A172 (cell line): Measurements from ENCODE around the gene CANT1. TPM values are rescaled to one million over a fixed set of nuclear protein-coding genes. Genes with fewer than 3 reads are reported as not detected.

Experiments used
- DNase-seq: peaks from one replicate; pipeline ENCODE4 v3.0.0-alpha.2; 2015; ENCODE audit warnings: low spot score
- total RNA-seq: library from RNA; depleted of rRNA; stranded (reverse); fragments of >200 nt; shearing (Covaris generic); gene quantifications from 2 replicates; pipeline ENCODE4 v1.2.3, GENCODE V29; 2014

CANT1 gene
- total RNA-seq, 1 experiment from 2014 or later = 81.4 TPM

DNA sequence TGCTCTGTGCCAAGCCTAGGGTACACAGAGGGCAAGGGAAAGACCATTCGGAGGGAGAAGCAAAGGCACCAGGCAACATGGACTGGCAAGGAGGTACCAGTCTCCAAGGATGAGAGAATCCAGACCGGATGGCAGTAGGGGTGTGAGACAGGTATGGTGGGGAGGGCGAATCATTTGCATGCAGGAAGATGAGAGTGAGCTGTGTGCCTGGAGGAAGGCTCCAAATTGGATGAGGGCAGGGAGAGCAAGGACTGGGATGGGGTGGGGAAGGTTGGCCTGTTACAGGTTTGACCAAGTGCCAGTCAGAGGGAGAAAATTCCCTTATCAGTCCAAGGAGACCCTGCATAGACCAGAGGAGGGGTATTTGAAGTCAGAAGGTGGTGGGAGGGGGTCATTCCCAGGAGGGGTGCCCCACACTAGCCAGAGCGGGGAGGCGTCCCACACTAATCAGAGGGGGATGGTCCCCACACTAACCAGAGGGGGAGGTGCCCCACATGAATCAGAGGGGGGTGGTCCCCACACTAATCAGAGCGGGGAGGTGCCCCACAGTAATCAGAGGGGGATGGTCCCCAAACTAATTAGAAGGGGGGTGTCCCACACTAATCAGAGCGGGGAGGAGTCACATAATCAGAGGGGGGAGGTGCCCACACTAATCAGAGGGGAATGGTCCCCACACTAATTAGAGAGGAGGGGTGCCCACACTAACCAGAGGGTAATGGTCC is 737 bp downstream of the CANT1 start:
- no peak for DNase-seq

DNA sequence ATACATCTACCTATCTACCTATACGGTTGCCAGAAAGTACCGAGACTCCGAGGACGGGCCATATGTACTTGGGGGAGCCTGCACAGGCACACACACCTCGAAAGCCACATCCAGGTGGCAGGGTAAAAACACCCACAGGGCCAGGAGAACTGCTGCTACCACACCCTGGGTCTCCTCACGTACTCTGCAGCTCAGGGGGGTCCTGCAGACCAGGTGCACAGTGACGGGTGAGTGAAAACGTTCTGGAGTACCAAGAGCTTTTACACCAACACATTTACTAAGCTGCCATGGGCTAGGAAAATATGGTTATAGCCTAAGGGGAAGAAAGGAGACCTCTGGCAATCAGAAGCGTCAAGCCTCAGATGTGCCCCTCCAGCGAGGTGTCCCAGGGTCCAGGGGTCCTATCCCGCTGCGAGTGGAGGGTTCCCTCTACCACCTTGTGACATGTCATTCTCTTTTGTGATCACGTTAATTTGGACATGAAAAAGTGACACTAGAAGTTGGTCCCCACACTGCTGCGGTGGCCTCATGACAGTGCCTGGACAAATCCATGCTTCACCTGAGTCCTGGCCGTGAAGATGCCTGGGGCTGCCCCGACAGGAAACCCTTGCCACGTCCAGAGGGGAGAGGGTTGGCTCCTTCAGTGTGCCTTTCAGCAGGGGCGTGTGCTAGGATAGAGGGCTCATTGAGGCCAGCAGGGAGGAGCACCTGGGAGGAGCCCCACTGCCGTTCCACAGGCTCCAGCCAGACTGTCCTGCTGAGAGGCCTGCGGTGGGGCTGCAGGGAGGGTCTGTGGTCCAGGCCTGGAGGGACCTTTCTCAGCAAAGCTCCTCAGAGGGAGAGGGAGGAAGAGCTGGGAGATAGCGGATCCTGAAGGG is 1.8 kb downstream of the CANT1 start:
- no peak for DNase-seq

- DNase-seq = no peak
These were observed 2.6 kb downstream of the CANT1 start for GRCh38 chr17:79006794-79007503.

DNA sequence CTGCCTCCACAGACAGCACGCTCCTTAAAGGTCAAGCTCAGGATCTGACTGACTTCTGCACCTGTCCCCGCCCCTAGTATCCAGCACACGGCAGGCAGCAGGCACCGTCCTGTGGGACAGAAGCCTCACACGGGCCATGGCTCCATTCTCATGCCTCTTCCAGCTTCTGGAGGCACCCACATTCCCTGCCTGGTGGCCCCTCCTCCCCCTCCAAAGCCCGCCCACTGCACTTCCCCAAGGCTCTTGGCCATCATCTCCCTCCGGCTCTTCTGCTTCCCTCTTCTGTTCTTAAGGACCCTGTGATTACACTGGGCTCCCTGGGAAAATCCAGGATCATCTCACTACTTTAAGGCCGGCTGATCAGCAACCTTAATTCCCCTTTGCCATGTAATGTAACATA is 3.5 kb downstream of the CANT1 start:
- no peak for DNase-seq

DNA sequence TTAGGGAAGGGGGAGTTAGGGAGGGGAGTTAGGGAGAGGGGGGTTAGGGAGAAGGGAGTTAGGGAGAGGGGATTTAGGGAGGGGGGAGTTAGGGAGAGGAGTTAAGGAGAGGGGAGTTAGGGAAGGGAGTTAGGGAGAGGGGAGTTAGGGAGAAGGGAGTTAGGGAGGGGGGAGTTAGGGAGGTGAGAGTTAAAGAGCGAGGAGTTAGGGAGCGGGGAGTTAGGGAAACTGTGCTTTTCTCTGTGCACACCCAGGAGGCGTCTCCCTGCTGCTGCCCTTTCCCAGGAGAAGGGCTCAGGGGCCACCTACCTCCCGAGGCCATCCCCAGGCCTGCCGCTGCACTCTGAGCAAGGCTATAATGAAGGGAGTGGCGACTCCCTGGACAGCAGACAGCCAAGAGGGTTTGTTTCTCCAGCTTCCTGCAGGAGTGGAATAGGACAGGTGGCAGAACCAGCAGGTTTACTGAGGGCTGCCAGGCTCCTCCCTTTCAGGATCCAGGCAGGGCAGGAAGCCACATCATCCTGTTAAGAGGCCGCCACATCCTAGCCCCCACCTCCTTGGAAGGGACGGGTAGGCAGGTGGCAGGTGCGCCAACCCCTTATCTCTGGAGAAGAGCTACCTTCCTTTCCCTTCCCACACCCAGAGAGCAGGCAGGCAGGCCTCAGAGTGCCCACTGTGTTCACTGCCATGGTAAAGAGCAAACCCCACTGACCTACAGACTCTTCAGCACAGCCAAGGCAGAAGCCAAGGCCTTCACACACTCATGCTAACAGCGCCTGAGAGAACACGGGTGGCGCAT is 4.3 kb downstream of the CANT1 start:
- no peak for DNase-seq

DNA sequence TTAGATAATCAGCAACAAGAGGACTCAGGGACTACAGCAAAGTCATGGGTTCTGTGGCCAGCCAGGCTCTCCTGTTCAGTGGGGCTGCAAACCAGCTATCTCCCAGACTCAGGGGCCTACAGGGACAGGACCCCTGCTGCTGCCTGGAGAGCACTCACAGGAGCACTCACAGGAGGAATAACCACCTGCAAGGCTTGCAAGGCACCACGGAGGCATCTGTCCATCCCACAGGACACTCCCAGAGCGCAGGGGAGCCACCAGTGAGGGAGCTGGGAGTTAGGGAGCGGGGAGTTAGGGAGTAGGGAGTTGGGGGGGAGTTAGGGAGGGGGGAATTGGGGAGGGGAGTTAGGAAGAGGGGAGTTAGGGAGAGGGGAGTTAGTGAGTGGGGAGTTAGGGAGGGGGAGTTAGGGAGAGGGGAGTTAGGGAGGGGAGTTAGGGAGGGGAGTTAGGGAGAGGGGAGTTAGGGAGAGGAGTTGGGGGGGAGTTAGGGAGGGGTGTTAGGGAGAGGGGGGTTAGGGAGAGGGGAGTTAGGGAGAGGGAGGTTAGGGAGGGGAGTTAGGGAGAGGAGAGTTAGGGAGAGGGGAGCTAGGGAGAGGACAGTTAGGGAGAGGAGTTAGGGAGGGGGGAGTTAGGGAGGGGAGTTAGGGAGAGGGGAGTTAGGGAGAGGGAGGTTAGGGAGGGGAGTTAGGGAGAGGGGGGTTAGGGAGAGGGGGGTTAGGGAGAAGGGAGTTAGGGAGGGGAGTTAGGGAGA is 5.7 kb downstream of the CANT1 start:
- DNase-seq = no peak

- DNase-seq = no peak
These were observed 6.6 kb downstream of the CANT1 start for GRCh38 chr17:79002796-79003593.

- no peak for DNase-seq
These were observed 7.3 kb downstream of the CANT1 start for GRCh38 chr17:79002291-79002690.

DNA sequence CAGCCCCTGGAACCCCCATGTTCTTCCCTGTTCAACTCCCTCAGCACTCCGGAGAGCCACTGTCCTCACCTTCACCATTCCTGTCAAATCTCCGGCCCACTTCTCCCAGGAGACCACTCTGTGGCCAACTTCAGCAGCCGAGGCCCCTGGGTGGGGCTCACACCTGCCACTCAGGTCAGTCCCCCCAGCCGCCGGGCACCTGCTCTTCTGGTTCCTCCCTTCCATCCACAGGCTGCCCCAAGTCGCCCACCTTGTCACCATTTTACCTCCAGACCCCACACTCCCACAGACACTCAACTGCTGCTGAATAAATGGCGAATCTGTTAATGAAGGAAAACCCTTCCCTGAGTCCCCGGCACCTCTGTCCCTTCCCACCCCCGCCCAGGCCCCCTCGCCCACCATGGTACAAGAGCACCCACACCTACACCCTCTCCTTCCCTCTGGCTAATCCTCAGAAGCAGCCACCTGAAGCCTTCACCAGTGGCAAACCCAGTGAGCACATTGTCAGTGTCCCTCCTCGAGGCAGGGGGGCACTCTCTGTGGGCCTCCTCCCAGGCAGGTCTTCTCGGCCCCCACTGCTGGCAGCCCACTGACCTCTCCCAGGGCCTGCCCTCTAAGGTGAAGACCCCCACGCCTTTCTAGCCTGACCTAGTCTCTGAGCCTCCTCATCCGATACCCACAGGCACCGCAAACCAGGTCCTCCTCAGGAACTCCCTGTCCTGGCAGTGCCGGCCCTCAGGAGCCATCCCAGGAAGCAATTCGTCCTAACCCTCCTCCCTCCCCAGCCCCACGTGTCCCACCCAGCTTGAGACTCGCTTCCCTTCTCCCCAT is 8.2 kb downstream of the CANT1 start:
- DNase-seq = no peak

- no peak for DNase-seq
These were observed 9.0 kb downstream of the CANT1 start for GRCh38 chr17:79000396-79001189.

GRCh38 chr17:78999947-79000395 is 9.6 kb downstream of the CANT1 start:
- no peak for DNase-seq

DNA sequence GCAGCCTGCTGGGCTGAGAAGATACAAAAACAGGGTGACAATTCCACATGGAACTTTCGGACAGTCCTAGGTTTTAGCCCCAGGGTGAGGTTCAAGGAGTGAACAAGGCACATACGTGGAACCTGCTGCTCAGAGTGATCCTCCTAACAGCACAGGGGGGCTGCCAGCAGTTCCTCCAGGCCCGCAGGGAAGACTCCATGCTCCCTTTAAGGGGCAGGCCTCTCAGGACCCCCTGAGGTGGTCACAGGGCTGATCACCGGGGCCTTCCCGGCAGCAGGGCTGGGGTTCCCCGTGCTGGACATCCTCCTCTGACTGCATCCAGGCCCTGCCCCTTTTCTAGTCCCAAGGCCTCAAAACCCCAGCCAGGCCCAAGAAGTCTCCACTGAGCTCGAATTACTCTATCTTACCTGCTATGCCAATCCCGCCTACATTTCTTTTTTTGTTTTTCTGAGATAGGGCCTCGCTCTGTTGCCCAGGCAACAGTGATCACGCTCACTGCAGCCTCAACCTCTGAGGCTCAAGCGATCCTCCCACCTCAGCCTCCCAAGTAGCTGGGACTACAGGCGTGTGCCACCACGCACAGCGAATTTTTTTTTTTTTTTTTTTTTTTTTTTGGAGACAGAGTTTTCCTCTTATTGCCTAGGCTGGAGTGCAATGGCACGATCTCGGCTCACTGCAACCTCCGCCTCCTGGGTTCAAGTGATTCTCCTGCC is 10.4 kb downstream of the CANT1 start:
- DNase-seq = no peak

DNA sequence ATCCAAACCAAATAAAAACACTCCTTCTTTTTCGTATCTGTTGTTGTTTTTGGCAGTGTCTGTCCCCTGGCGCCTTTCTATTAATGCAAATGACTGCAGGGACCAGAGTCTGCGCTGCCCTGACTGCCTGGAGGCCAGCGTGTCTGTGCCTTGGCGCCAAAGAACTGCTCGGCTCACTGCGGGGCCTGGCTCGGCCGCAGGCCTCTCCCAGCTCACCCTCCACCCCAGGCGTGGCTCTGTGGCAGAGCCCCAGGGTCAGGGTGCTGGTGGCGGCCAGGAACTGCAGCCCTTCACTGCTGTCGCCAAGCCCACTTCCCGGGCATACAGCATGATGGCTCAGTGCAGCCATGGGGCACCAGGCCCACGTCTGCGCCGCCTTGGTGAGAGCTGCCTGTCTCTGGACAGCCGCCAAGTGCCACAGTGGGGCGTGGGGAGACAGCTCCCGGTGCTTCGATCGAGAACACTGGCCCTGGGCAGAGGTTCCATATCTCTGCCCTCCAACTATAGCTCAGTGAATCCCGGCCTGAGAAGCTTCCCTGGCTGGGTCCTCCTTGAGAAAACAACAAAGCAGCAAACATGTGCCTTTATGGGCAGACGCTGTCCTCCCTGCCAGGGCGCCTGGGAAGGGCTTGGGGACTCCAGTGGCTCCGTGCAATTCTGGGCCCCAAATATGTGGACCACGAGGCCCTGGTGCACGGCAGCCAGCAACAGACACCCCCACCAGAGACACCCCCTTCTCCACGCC is 11.1 kb downstream of the CANT1 start:
- no peak for DNase-seq

DNA sequence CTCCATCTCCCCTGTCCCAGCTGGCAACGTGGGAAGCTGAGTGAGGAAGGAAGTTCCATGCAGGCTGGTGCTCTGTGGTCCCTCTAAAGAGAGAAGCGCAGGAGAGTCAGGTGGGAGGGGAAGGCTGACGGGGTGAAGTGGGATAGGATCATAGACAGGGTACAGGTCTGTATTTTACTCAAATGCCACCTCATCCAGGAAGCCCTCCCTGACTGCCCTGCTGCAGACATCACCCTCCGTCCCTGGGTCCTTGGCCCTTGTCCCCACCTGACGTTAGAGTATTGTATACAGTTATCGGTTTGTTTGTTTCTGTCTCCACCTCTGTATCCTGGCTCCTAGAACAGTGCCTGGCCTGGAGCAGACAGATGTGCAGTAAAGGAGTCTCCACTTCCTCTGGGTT is 11.7 kb downstream of the CANT1 start:
- no peak for DNase-seq

GRCh38 chr17:78997231-78997741 is 12.3 kb downstream of the CANT1 start:
- no peak for DNase-seq

- DNase-seq = no peak
These were observed 12.8 kb downstream of the CANT1 start for GRCh38 chr17:78996781-78997201.
